Ishikawa (cell line): Measurements from ENCODE around the gene ELAVL1.
A peak's percentile ranks its signal among the peaks of the same experiment; 100 is the strongest.

Source experiments
- CEBPB ChIP-seq: IDR thresholded peaks from 2 replicates; pipeline ENCODE4 v1.6.1; 2012
- CREB1 ChIP-seq: IDR thresholded peaks from 2 replicates; pipeline ENCODE4 v1.6.1; 2012; ENCODE audit warnings: low read depth
- EGR1 ChIP-seq: IDR thresholded peaks from 2 replicates; pipeline ENCODE4 v1.6.1; 2012
- EP300 ChIP-seq: IDR thresholded peaks from 2 replicates; pipeline ENCODE4 v1.6.1; 2012; ENCODE audit warnings: borderline replicate concordance
- FOXM1 ChIP-seq: IDR thresholded peaks from 2 replicates; pipeline ENCODE4 v1.6.1; 2012; ENCODE audit warnings: low read depth, borderline replicate concordance
- NFIC ChIP-seq: IDR thresholded peaks from 2 replicates; pipeline ENCODE4 v1.6.1; 2012
- RAD21 ChIP-seq: IDR thresholded peaks from 2 replicates; pipeline ENCODE4 v1.6.1; 2012; ENCODE audit warnings: low read depth
- TAF1 ChIP-seq: IDR thresholded peaks from 2 replicates; pipeline ENCODE4 v1.6.1; 2012; ENCODE audit warnings: low read depth, mild to moderate bottlenecking
- TEAD4 ChIP-seq: IDR thresholded peaks from 2 replicates; pipeline ENCODE4 v1.6.1; 2012
- YY1 ChIP-seq: IDR thresholded peaks from 2 replicates; pipeline ENCODE4 v1.6.1; 2012; ENCODE audit warnings: low read depth
- ZBTB7A ChIP-seq: IDR thresholded peaks from 2 replicates; pipeline ENCODE4 v1.6.1; 2012; ENCODE audit warnings: low read depth
- TF ChIP-seq, protein P1 (sequence below): IDR thresholded peaks from 2 replicates; pipeline ENCODE4 v1.6.1; 2012
- TF ChIP-seq, protein P2 (sequence below): IDR thresholded peaks from 2 replicates; pipeline ENCODE4 v1.6.1; 2012; ENCODE audit warnings: low read depth, mild to moderate bottlenecking
- TF ChIP-seq, protein P3 (sequence below): IDR thresholded peaks from 2 replicates; pipeline ENCODE4 v1.6.1; 2012

DNA sequence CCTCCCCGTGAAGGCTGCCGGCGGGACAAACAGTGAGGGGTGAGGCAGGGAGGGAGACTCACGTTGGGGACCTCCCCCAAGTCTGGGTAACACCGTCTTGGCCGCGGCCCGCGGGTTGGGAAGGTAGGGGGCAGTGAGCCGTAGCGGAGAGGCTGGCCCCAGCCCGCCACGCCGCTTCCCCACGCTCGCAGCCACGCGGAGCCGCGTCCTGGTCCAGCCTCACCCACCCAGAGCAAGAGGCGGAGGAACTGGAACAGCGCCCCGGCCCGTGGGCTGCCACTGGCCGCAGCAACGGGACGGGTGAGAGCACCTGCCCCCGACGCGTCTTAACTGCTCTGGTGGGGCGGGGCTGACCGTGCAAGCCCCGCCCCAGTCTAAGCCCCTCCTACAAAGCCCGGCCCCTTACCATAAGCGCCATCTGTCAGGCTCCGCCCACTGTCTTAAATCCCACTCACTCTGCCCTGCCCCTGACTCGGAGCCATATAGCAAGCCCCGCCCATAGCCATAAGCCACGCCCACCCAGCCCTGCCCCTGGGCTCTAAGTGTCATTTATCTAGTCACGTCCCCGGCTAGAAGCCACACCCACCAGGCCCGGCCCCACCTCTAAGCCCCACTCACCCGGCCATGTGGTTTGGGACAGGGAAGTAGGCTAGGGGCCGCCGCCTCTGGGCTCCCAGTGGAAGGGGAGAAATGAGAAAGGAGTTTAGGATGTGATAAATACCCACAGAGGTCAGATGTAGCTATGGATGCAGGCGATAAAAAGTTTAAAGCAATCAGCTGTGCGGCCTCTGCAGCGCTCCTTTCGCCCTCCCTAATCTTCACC is 45.0 kb upstream of the ELAVL1 start:
- TF ChIP-seq EP300: no peak
- TF ChIP-seq YY1: 0 out of 2 replicates have a peak, but pooled peaks have one; percentile 11
- TF ChIP-seq TAF1: 0 out of 2 replicates have a peak, but pooled peaks have one; percentile 34
- TF ChIP-seq TEAD4: no peak
- TF ChIP-seq, protein P1, sequence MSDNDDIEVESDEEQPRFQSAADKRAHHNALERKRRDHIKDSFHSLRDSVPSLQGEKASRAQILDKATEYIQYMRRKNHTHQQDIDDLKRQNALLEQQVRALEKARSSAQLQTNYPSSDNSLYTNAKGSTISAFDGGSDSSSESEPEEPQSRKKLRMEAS: peak; percentile 76
- TF ChIP-seq, protein P2, sequence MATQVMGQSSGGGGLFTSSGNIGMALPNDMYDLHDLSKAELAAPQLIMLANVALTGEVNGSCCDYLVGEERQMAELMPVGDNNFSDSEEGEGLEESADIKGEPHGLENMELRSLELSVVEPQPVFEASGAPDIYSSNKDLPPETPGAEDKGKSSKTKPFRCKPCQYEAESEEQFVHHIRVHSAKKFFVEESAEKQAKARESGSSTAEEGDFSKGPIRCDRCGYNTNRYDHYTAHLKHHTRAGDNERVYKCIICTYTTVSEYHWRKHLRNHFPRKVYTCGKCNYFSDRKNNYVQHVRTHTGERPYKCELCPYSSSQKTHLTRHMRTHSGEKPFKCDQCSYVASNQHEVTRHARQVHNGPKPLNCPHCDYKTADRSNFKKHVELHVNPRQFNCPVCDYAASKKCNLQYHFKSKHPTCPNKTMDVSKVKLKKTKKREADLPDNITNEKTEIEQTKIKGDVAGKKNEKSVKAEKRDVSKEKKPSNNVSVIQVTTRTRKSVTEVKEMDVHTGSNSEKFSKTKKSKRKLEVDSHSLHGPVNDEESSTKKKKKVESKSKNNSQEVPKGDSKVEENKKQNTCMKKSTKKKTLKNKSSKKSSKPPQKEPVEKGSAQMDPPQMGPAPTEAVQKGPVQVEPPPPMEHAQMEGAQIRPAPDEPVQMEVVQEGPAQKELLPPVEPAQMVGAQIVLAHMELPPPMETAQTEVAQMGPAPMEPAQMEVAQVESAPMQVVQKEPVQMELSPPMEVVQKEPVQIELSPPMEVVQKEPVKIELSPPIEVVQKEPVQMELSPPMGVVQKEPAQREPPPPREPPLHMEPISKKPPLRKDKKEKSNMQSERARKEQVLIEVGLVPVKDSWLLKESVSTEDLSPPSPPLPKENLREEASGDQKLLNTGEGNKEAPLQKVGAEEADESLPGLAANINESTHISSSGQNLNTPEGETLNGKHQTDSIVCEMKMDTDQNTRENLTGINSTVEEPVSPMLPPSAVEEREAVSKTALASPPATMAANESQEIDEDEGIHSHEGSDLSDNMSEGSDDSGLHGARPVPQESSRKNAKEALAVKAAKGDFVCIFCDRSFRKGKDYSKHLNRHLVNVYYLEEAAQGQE: no peak
- TF ChIP-seq CEBPB: no peak
- no peak for TF ChIP-seq RAD21
- TF ChIP-seq FOXM1: no peak
- no peak for TF ChIP-seq EGR1
- TF ChIP-seq NFIC: 0 out of 2 replicates have a peak, but pooled peaks have one; percentile 42
- TF ChIP-seq, protein P3, sequence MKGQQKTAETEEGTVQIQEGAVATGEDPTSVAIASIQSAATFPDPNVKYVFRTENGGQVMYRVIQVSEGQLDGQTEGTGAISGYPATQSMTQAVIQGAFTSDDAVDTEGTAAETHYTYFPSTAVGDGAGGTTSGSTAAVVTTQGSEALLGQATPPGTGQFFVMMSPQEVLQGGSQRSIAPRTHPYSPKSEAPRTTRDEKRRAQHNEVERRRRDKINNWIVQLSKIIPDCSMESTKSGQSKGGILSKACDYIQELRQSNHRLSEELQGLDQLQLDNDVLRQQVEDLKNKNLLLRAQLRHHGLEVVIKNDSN: 0 out of 2 replicates have a peak, but pooled peaks have one; percentile 23
- TF ChIP-seq CREB1: no peak
- TF ChIP-seq ZBTB7A: peak; percentile 40; the same call in 1 of the 2 replicates
